ENCODE measurements around the gene NANOGP8.

DNA sequence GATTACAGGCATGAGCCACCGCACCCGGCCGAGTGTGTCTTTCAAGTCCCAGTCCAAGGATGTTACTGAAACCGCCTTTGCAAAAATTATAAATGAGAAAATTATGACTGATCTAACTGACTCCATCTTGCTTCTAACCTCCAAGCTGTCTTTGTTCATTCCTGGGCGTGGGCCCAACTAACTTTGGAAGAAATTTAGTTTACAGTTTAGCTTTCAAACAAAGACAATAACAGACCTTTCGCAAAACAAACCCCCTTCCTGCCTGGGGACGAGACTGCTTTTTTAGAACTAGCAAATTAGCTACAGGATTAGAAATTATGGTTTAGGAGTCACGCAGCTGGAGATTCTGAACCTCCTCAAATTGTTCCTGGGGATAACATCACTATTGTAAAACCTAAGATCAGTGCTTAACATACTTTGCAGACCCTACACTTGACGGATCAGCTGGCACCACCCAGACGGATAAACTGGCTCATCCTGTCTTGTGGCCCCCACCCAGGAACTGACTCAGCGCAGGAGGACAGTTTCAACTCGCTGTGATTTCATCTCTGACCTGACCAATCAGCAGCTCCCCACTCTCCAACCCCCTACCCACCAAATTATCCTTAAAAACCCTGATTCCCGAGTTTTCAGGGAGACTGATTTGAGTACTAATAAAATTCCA, 23.8 kb downstream of the NANOGP8 start:
- TF ChIP-seq POLR2A (IDR thresholded peaks at IDR 0.05) (no peak), EP300 (IDR thresholded peaks at IDR 0.05) (no peak)

All from tibial nerve (tissue), 3 donors.